Fibroblast of upper back skin (primary cell): ENCODE data around the gene CFAP74.

Experiments used
- DNase-seq: peaks from one replicate; pipeline ENCODE4 v3.0.0-alpha.2; 2013

Gene CFAP74

GRCh38 chr1:2018217-2019171, 14.9 kb upstream of the CFAP74 start:
- DNase-seq, result no peak

- DNase-seq, result no peak
Measured at GRCh38 chr1:2016123-2016522, 12.5 kb upstream of the CFAP74 start.

GRCh38 chr1:2014741-2015735, 11.5 kb upstream of the CFAP74 start:
- no peak for DNase-seq

- DNase-seq, result no peak
Measured at GRCh38 chr1:2014181-2014580, 10.6 kb upstream of the CFAP74 start.

DNA sequence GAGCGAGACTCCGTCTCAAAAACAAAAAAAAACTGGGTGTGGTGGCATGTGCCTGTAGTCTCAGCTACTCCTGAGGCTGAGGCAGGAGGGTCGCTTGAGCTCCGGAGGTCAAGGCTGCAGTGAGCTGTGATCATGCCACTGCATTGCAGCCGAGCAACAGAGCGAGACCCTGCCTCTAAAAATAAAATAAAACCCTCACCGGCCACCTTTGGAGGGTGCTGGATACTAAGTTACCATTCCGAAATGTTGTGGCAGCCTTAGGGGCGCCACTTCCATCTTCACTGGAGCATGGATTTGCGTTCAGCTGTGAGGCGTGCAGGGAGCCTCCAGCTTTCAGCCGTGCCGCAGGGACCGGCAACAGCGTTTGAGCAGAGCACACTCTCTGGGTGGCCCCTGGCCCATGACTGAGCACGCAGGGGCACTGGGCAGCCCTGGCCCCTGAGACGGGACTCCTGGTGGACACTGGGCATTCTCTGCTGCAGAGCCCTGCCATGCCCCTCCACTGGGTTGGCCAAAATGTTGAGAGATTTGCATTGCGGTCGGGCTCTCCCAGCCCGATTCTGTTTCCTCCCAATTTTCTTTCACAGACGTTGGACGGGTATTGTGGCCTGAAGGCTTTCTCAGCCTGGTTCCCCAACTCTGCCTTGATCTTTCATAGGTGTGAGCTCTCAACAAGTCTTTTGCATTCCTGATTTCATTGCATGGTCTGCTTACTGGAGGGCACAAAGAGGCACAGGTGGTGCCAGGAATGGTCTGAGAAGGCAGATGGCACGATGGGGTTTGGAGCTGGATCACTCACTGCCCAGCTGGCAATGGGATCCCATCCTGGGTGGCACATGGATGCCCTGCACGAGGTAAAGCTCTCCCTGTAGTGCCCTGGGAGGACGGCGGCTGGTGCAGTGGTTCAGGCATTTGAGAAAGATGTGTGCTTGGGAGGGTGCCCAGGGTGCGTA, 5.8 kb upstream of the CFAP74 start:
- DNase-seq, result no peak

DNA sequence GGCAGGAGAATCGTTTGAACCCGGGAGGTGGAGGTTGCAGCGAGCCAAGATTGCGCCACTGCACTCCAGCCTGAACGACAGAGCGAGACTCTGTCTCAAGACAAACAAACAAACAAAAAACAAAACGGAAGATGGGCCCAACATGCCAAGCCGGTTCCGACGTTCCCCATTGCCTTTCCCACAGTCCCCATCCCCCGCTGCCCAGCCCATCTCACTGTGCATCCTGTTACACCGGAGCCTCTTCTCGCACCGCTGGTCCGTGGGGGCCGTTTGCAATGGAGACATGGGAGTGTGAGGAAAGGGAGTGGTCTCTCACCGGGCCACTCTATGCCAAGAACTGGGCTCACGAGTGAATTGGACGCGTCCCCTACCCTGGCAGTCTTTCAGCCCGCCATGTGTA, 1.3 kb upstream of the CFAP74 start:
- DNase-seq, result no peak

GRCh38 chr1:2001773-2002411, 1.7 kb downstream of the CFAP74 start:
- DNase-seq, result no peak

DNA sequence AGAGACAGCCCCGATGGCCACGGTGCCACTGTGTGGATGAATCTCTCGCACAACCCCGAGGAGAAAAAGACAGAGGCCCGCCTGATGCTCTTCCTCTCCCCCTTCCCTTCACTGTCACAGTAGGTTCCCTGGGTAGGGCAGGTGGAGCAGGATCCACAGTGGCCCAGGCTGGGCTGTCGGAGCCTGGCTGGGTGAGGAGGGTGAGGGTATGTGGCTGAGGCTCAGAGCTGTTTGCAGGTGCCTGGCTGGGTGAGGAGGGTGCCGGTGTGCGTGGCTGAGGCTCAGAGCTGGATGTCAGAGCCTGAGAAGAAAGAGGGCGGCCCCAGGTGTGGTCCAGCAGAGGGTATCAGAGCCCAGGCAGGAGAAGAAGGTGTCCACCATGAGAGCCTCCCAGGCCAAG, 2.7 kb downstream of the CFAP74 start:
- no peak for DNase-seq

- DNase-seq, result no peak
Measured at GRCh38 chr1:2000432-2000831, 3.2 kb downstream of the CFAP74 start.

GRCh38 chr1:1997576-1997975, 6.0 kb downstream of the CFAP74 start:
- no peak for DNase-seq

GRCh38 chr1:1996207-1996651, 7.4 kb downstream of the CFAP74 start:
- DNase-seq, result no peak

- DNase-seq, result no peak
Measured at GRCh38 chr1:1994536-1994935, 9.1 kb downstream of the CFAP74 start.

DNA sequence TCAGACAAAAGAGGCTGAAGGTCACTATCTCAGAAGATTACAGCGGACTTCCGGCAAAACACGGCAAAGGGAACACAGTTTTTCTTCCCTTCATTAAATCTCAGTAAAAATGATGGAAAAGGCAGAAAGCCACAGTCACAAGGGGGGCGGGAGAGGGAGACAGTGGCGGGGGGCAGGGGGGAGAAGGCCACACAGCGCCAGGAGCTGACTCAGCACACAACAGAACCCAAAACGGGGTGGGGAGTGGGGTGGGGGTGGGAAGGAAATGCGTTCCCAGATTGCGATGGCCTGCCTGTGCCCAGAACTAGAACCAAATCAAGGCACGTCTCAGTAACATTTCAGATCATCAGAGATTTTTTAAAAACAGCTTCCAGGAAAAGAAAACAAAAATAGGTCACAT, 13.4 kb downstream of the CFAP74 start:
- DNase-seq, result peak; percentile 21

DNA sequence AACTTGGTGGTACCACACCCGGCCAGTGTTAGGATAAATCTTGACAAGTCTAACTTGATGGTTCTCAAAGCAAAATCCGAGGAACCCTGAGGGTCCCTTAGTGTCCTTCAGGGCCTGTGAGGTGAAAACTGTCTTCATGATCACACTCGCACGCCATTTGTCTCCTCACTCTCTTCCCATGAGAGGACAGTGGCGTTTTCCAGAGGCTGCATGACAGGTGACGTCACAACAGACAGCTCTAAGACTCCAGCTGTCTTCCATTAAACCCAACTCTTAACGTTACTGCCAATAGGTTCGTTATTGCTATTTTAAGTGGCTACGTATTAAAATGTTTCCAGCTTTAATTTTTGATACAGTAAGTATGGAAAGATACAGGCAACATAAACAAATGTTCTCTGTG, 13.8 kb downstream of the CFAP74 start:
- DNase-seq, result peak; percentile 20

DNA sequence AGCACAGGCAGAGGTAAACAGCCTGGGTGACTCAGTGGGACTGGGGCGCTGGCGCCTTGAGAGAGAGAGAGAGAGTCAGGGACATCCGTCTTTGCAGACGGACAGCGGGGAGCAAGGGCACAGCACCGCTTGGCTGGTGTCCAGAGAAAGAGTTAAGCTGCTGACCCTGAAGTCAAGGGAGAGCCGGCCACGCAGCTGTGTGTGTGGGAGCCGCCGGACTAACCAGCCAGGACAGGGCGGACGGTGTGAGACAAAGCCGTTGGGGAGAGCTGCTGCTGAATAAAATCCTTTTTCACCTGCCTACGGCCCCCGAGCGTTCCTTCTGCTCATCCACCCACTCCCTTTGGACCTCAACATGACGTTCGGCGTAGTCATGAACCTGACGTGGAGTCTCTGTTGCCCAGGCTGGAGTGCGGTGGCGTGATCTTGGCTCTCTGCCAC, 14.5 kb downstream of the CFAP74 start:
- DNase-seq, result no peak

GRCh38 chr1:1988061-1988945, 15.3 kb downstream of the CFAP74 start:
- DNase-seq, result no peak

DNA sequence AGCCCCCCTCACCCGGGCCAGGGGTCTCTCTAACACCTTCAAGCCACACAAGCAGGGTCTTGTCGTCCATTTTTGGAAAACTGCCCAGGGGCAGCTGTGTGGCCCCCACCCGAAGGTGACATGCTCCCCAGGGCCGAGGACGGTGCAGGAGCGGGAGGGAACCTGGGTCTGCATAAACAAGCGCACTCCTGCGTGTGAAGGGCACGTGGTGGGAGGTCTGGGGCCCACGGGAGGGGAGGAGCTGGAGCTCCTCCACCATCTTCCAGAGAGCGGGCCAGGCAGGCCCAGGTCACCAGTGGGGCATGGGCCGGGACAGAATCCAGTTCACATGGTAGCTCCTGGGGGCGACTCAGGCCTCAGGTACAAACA, 16.5 kb downstream of the CFAP74 start:
- DNase-seq, result no peak

GRCh38 chr1:1986451-1987141, 17.0 kb downstream of the CFAP74 start:
- DNase-seq, result no peak

DNA sequence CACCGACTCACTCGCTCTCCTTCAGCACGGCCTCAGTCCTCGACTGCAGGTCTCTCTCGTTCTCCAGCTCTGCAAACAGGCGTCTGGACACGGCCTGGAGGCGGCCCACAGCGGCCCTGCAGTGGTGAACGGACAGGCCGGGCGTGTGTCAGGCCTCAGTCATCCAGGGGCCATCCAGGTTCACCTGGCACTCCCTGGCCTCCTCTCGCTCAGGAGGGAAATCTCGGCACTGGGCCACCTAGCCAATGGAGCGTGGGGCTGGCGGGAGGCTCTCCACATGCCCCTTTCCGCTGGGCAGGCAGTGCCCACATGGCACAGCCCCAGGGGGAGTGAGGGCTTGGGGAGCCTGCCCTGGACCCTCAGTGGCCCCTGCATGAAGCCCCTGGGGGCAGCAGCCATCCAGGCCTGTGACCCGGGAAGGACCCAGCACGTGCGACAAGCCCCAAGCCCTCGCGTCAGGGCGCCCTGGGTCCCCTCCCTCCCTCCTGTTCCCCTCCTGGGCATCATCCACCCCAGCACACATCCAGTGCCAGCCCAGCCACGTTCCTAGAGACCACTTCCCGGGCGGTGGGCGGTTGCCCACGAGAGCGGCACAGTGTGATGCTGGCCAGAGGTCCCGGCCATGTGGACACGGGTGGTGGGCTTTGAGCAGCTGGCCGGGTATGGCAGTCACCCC, 18.1 kb downstream of the CFAP74 start:
- no peak for DNase-seq
